ENCODE data around the gene ADGRG6.
A peak's percentile ranks its signal among the peaks of the same experiment; 100 is the strongest.
"Not testable (repeated sequence)": the region's sequence is repeated elsewhere in the genome, so short reads cannot be mapped to it uniquely, and the experiment has no call there.

Gene ADGRG6

GRCh38 chr6:142322504-142323198 is 20.8 kb downstream of the ADGRG6 start:
- peak; percentile 66 for DNase-seq

GRCh38 chr6:142323377-142323776 is 21.6 kb downstream of the ADGRG6 start:
- peak; percentile 86 for DNase-seq

GRCh38 chr6:142324111-142324510 is 22.3 kb downstream of the ADGRG6 start:
- no peak for DNase-seq

GRCh38 chr6:142325111-142325510 is 23.3 kb downstream of the ADGRG6 start:
- no peak for DNase-seq

- no peak for DNase-seq
Measured at GRCh38 chr6:142326540-142326939, 24.7 kb downstream of the ADGRG6 start.

- no peak for DNase-seq
Measured at GRCh38 chr6:142328070-142328469, 26.3 kb downstream of the ADGRG6 start.

- no peak for DNase-seq
Measured at GRCh38 chr6:142329486-142330113, 27.8 kb downstream of the ADGRG6 start.

- DNase-seq: no peak
Measured at GRCh38 chr6:142331075-142331551, 29.3 kb downstream of the ADGRG6 start.

- no peak for DNase-seq
Measured at GRCh38 chr6:142331601-142332000, 29.8 kb downstream of the ADGRG6 start.

- no peak for DNase-seq
Measured at GRCh38 chr6:142332393-142333098, 30.7 kb downstream of the ADGRG6 start.

GRCh38 chr6:142333431-142333830 is 31.6 kb downstream of the ADGRG6 start:
- DNase-seq: no peak

- no peak for DNase-seq
Measured at GRCh38 chr6:142334294-142334693, 32.5 kb downstream of the ADGRG6 start.

- DNase-seq: no peak
Measured at GRCh38 chr6:142335415-142335814, 33.6 kb downstream of the ADGRG6 start.

- no peak for DNase-seq
Measured at GRCh38 chr6:142336183-142336582, 34.4 kb downstream of the ADGRG6 start.

GRCh38 chr6:142336787-142337186 is 35.0 kb downstream of the ADGRG6 start:
- DNase-seq: no peak

- no peak for DNase-seq
Measured at GRCh38 chr6:142339113-142339512, 37.3 kb downstream of the ADGRG6 start.

- no peak for DNase-seq
Measured at GRCh38 chr6:142339968-142340658, 38.3 kb downstream of the ADGRG6 start.

GRCh38 chr6:142341855-142342330 is 40.1 kb downstream of the ADGRG6 start:
- DNase-seq: no peak

- no peak for DNase-seq
Measured at GRCh38 chr6:142342986-142343385, 41.2 kb downstream of the ADGRG6 start.

- DNase-seq: no peak
Measured at GRCh38 chr6:142343938-142344337, 42.1 kb downstream of the ADGRG6 start.

- no peak for DNase-seq
Measured at GRCh38 chr6:142345261-142345660, 43.5 kb downstream of the ADGRG6 start.

- not testable (repeated sequence) for DNase-seq
Measured at GRCh38 chr6:142346166-142346565, 44.4 kb downstream of the ADGRG6 start.

GRCh38 chr6:142349215-142349823 is 47.5 kb downstream of the ADGRG6 start:
- DNase-seq: no peak
